ENCODE results near the gene RARRES2. TPM values are rescaled to one million over a fixed set of nuclear protein-coding genes. Genes with fewer than 3 reads are reported as not detected.

Gene RARRES2
- total and polyA plus RNA-seq, 2 of the 13 experiments (the other 11 are each of a cell fraction or from before 2014, with no cell fraction given) = 134 to 172 TPM

DNA sequence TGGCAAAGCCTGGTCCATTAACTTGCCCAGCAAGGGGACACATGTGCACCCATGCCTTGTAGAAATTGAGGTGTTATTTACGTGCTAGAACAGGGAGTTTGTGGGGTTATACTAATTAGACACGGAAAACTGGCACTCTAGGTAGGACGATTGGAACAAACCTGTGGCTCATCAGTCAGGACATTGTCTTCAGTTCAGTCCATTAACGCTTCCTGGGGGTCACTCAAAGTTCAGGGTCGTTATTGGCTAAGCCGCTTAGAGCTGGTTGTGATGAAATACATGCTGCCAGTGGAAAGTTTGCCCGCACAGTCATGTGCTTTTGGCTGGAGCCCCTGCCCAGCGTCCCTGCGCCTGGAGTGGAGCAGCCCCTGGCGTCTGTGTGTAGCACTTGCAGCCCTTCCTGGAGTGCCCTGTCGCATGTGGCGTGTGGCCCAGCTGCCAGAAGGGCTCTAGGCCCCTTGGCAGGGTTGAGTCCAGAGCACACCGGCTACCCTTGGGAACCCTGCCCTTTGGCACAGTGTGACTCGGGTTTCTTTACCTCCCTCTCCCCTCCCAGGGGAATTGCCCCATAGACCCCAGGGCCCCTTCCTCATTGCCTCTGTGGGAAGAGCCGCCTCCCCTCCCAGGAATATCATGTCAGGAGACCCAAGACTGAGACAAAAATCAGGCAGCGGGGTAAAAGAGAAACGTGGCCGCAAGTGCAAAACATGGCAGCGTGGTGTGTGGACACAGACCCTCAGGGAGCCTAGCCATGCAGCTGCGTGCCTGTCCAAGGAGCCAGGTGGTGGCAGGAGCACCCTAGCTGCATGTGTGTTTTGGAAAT is 47.5 kb upstream of the RARRES2 start (continued):
- TF ChIP-seq, protein P1, sequence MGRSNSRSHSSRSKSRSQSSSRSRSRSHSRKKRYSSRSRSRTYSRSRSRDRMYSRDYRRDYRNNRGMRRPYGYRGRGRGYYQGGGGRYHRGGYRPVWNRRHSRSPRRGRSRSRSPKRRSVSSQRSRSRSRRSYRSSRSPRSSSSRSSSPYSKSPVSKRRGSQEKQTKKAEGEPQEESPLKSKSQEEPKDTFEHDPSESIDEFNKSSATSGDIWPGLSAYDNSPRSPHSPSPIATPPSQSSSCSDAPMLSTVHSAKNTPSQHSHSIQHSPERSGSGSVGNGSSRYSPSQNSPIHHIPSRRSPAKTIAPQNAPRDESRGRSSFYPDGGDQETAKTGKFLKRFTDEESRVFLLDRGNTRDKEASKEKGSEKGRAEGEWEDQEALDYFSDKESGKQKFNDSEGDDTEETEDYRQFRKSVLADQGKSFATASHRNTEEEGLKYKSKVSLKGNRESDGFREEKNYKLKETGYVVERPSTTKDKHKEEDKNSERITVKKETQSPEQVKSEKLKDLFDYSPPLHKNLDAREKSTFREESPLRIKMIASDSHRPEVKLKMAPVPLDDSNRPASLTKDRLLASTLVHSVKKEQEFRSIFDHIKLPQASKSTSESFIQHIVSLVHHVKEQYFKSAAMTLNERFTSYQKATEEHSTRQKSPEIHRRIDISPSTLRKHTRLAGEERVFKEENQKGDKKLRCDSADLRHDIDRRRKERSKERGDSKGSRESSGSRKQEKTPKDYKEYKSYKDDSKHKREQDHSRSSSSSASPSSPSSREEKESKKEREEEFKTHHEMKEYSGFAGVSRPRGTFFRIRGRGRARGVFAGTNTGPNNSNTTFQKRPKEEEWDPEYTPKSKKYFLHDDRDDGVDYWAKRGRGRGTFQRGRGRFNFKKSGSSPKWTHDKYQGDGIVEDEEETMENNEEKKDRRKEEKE (IDR thresholded peaks at IDR 0.05) = no peak
- TF ChIP-seq ZNF317 (CRISPR knock-in tag; IDR thresholded peaks at IDR 0.05) = peak; percentile 86
- TF ChIP-seq NR2F6 (IDR thresholded peaks at IDR 0.05) = peak; percentile 92
- TF ChIP-seq NR2F6 (CRISPR knock-in tag; IDR thresholded peaks at IDR 0.05) = peak; percentile 95
- TF ChIP-seq HOXA7 (CRISPR knock-in tag; IDR thresholded peaks at IDR 0.05) = no peak
- TF ChIP-seq NCOR1 (IDR thresholded peaks at IDR 0.05; ENCODE audit: borderline replicate concordance, low read length) = peak; percentile 91; the same call in 1 of the 2 replicates
- peak; percentile 60; the same call in 1 of the 2 replicates for TF ChIP-seq ZNF629 (CRISPR knock-in tag; conservative IDR thresholded peaks at IDR 0.05)
- TF ChIP-seq NR2C2 (CRISPR knock-in tag; IDR thresholded peaks at IDR 0.05; ENCODE audit: borderline replicate concordance) = peak; percentile 95
- TF ChIP-seq KLF11 (CRISPR knock-in tag; IDR thresholded peaks at IDR 0.05) = peak; percentile 89; the same call in 1 of the 2 replicates
- TF ChIP-seq, protein P2, sequence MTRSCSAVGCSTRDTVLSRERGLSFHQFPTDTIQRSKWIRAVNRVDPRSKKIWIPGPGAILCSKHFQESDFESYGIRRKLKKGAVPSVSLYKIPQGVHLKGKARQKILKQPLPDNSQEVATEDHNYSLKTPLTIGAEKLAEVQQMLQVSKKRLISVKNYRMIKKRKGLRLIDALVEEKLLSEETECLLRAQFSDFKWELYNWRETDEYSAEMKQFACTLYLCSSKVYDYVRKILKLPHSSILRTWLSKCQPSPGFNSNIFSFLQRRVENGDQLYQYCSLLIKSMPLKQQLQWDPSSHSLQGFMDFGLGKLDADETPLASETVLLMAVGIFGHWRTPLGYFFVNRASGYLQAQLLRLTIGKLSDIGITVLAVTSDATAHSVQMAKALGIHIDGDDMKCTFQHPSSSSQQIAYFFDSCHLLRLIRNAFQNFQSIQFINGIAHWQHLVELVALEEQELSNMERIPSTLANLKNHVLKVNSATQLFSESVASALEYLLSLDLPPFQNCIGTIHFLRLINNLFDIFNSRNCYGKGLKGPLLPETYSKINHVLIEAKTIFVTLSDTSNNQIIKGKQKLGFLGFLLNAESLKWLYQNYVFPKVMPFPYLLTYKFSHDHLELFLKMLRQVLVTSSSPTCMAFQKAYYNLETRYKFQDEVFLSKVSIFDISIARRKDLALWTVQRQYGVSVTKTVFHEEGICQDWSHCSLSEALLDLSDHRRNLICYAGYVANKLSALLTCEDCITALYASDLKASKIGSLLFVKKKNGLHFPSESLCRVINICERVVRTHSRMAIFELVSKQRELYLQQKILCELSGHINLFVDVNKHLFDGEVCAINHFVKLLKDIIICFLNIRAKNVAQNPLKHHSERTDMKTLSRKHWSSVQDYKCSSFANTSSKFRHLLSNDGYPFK (CRISPR knock-in tag; IDR thresholded peaks at IDR 0.05; ENCODE audit: borderline replicate concordance) = peak; percentile 78; the same call in 1 of the 2 replicates
- TF ChIP-seq ZNF451 (CRISPR knock-in tag; IDR thresholded peaks at IDR 0.05) = peak; percentile 93
- no peak for TF ChIP-seq ZBTB3 (CRISPR knock-in tag; IDR thresholded peaks at IDR 0.05; ENCODE audit: borderline replicate concordance, low read depth)
- peak; percentile 87 for TF ChIP-seq NR2F1 (CRISPR knock-in tag; IDR thresholded peaks at IDR 0.05)
- TF ChIP-seq RARG (CRISPR knock-in tag; IDR thresholded peaks at IDR 0.05; ENCODE audit: low read depth) = no peak
- no peak for TF ChIP-seq GTF2F1 (IDR thresholded peaks at IDR 0.05; ENCODE audit: low read length)
- peak; percentile 95 for TF ChIP-seq NCOA2 (CRISPR knock-in tag; IDR thresholded peaks at IDR 0.05)
- TF ChIP-seq EZH2 (conservative IDR thresholded peaks at IDR 0.05; ENCODE audit: low read depth, low read length) = no peak
- TF ChIP-seq MBD4 (IDR thresholded peaks at IDR 0.05; ENCODE audit: borderline replicate concordance, low read length) = no peak
- TF ChIP-seq ZNF232 (CRISPR knock-in tag; IDR thresholded peaks at IDR 0.05; ENCODE audit: borderline replicate concordance) = 0 out of 2 replicates have a peak, but pooled peaks have one; percentile 83
- no peak for TF ChIP-seq PAWR (CRISPR knock-in tag; IDR thresholded peaks at IDR 0.05; ENCODE audit: borderline replicate concordance)
- TF ChIP-seq CENPX (CRISPR knock-in tag; IDR thresholded peaks at IDR 0.05) = no peak
- peak; percentile 74; the same call in 1 of the 2 replicates for TF ChIP-seq ETV6 (CRISPR knock-in tag; conservative IDR thresholded peaks at IDR 0.05)
- TF ChIP-seq ZNF766 (CRISPR knock-in tag; IDR thresholded peaks at IDR 0.05; ENCODE audit: borderline replicate concordance) = peak; percentile 92

Data from HepG2 (cell line).